Panc1 (cell line): ENCODE data around the gene MYH14. TPM values are rescaled to one million over a fixed set of nuclear protein-coding genes. Genes with fewer than 3 reads are reported as not detected.

ENCODE experiments used
- ATAC-seq: fragments of 200-7000 bp; cut with Tn5 transposase; 2 replicates; pipeline ENCODE4 v1.9.1; 2020; ENCODE audit warnings: mild to moderate bottlenecking, moderate library complexity
- BruUV-seq: library from RNA; stranded (reverse); fragments of 400-500 nt; replicated peaks from 2 replicates; lab custom pipeline; 2021; lab: Mats Ljungman, UMichigan
- CTCF ChIA-PET: fragments of 300-600 bp; sonication (Branson Sonifier 250); formaldehyde crosslinking; loops from one replicate; lab custom pipeline; 2022; ENCODE audit warnings: antibody characterized with exemption; lab: Charles Lee
- POLR2A ChIA-PET: fragments of 300-600 bp; sonication (Branson Sonifier 250); formaldehyde crosslinking; loops from one replicate; lab custom pipeline; 2022; ENCODE audit warnings: antibody characterized with exemption; lab: Charles Lee
- DNase-seq: peaks from one replicate; pipeline ENCODE4 v3.0.0-alpha.2; 2010; ENCODE audit warnings: low read depth, low spot score
- H3K27ac ChIP-seq: 2 replicates; pipeline ENCODE4 v1.5.1; 2011; ENCODE audit warnings: mild to moderate bottlenecking, low read length, inconsistent platforms
- H3K27me3 ChIP-seq: fragments of 200-500 bp; sonication (Bioruptor generic); 2 replicates; pipeline ENCODE4 v1.6.0; 2014; ENCODE audit warnings: low read length, inconsistent platforms; ENCODE audit not compliant: control insufficient read depth, insufficient read depth
- H3K36me3 ChIP-seq: fragments of 200-500 bp; sonication (Bioruptor generic); 2 replicates; pipeline ENCODE4 v1.5.1; 2014; ENCODE audit warnings: inconsistent platforms, mild to moderate bottlenecking, low read length, moderate library complexity; ENCODE audit not compliant: control insufficient read depth, insufficient read depth
- H3K4me1 ChIP-seq: 2 replicates; pipeline ENCODE4 v1.5.1; 2011; ENCODE audit warnings: inconsistent platforms, mild to moderate bottlenecking, low read length, moderate library complexity; ENCODE audit not compliant: control insufficient read depth, insufficient read depth
- H3K4me3 ChIP-seq, 2 experiments: 2 replicates each; pipeline ENCODE4 v1.5.1; 2011 to 2012; ENCODE audit warnings: low read depth in 2 of 2, low read length in 2 of 2, mild to moderate bottlenecking in 2 of 2, inconsistent platforms in 1 of 2, moderate library complexity in 1 of 2
- H3K9me3 ChIP-seq: fragments of 200-500 bp; sonication (Bioruptor generic); 2 replicates; pipeline ENCODE4 v1.5.1; 2014; ENCODE audit warnings: low read depth, mild to moderate bottlenecking, inconsistent platforms, low read length, moderate library complexity; ENCODE audit not compliant: control insufficient read depth, insufficient read depth
- CTCF ChIP-seq: fragments of 450-650 bp; IDR thresholded peaks from 2 replicates; pipeline ENCODE4 v1.5.1; 2017; ENCODE audit warnings: mild to moderate bottlenecking
- POLR2AphosphoS5 ChIP-seq: IDR thresholded peaks from 2 replicates; pipeline ENCODE4 v1.6.1; 2012; ENCODE audit warnings: mild to moderate bottlenecking, low read depth, low read length, moderate library complexity
- REST ChIP-seq, 2 experiments: IDR thresholded peaks; 2 replicates each; pipeline ENCODE4 v1.6.1; 2011 to 2012; ENCODE audit warnings: low read depth in 2 of 2, control low read depth in 1 of 2, low read length in 1 of 2, mild to moderate bottlenecking in 1 of 2, moderate library complexity in 1 of 2; ENCODE audit not compliant: insufficient read depth in 1 of 2
- SIN3A ChIP-seq: IDR thresholded peaks from 2 replicates; pipeline ENCODE4 v1.6.1; 2012; ENCODE audit warnings: low read depth, mild to moderate bottlenecking, low read length, moderate library complexity, borderline replicate concordance; ENCODE audit not compliant: insufficient read depth
- TCF7L2 ChIP-seq: IDR thresholded peaks from 2 replicates; pipeline ENCODE4 v1.6.1; 2011; ENCODE audit warnings: mild to moderate bottlenecking, low read depth, low read length, inconsistent platforms
- in situ Hi-C: cut with HindIII; loops from 2 replicates; pipeline ENCODE4 v1.10.0; 2016; ENCODE audit warnings: low sequenced_read_pairs, low pct_unique_long_range_greater_than_20kb
- intact Hi-C: fragments of 100-400 bp; cut with micrococcal nuclease; formaldehyde crosslinking; loops from one replicate; pipeline ENCODE4 v1.10.0; 2022; ENCODE audit not compliant: unreplicated experiment
- total RNA-seq: library from RNA; stranded (reverse); gene quantifications from one replicate; pipeline ENCODE4 v1.2.1, GENCODE V29; 2021; ENCODE audit not compliant: unreplicated experiment

Gene MYH14
- total RNA-seq, 1 experiment from 2014 or later: 23.8 TPM

GRCh38 chr19:50324331-50324730 is 120.9 kb downstream of the MYH14 start:
- POLR2A ChIA-PET: interaction anchor here (0.7 kb wide), 1 partner anchor 58 kb away, joined by 3 read pairs; no protein-coding TSS in a partner anchor
- ATAC-seq (no peak), DNase-seq (no peak)
- CTCF ChIA-PET: no interaction called here
- H3K4me3 ChIP-seq: no peak overlapping the region
- no peaks in the 10 kb centered on the region for H3K9me3 ChIP-seq
- in situ Hi-C loops: no loop called here
- no peaks in the 10 kb centered on the region for H3K27me3 ChIP-seq
- BruUV-seq: no TSS peak
- intact Hi-C loops: no loop called here
- H3K27ac ChIP-seq: no peak overlapping the region
- no peaks in the 10 kb centered on the region for H3K36me3 ChIP-seq
- no peak for TF ChIP-seq CTCF
- no peak for TF ChIP-seq REST (IDR thresholded peaks at IDR 0.05; ENCODE audit: insufficient read depth in 1 of 2, low read depth in 2 of 2, low read length in 1 of 2)
- TF ChIP-seq SIN3A: no peak
- no peak for TF ChIP-seq POLR2AphosphoS5
- no peak for TF ChIP-seq TCF7L2
- H3K4me1 ChIP-seq: peaks cover 3% of the 10 kb centered on the region

- intact Hi-C loops (no loop called here), in situ Hi-C loops (no loop called here)
- ChIA-PET CTCF (interaction anchor here (0.5 to 0.7 kb wide), 3 partner anchors 9 to 1520 kb away, joined by 3 to 4 read pairs (median 4); no protein-coding TSS in a partner anchor), POLR2A (no interaction called here)
- no peak overlapping the region for H3K27ac ChIP-seq
- H3K36me3 ChIP-seq: no peaks in the 10 kb centered on the region
- peaks cover 3% of the 10 kb centered on the region for H3K4me1 ChIP-seq
- peak overlapping the region; percentile 5 to 14; a peak in 2 of 4 replicates for H3K4me3 ChIP-seq
- TF ChIP-seq POLR2AphosphoS5 (no peak), SIN3A (no peak), REST (IDR thresholded peaks at IDR 0.05; ENCODE audit: insufficient read depth in 1 of 2, low read depth in 2 of 2, low read length in 1 of 2) (peak; percentile 94 to 98)
- H3K27me3 ChIP-seq: no peaks in the 10 kb centered on the region
- ATAC-seq (peak; percentile 32), DNase-seq (no peak)
- no TSS peak for BruUV-seq
- H3K9me3 ChIP-seq: no peaks in the 10 kb centered on the region
Observed at GRCh38 chr19:50325310-50326100, 122.1 kb downstream of the MYH14 start.
